VCaP (cell line): Measurements from ENCODE around the gene TSHZ1.

Experiments
- H3K27ac ChIP-seq: fragments of 450-650 bp; 2 replicates; pipeline ENCODE4 v1.5.1; 2017
- CTCF ChIP-seq: fragments of 450-650 bp; conservative IDR thresholded peaks from 2 replicates; pipeline ENCODE4 v1.5.1; 2017; ENCODE audit warnings: mild to moderate bottlenecking, moderate library complexity

Gene TSHZ1

GRCh38 chr18:75334869-75335268 lies 124.3 kb downstream of the TSHZ1 start:
- no peak overlapping the region for H3K27ac ChIP-seq
- TF ChIP-seq CTCF, result no peak

GRCh38 chr18:75335511-75335910 lies 124.9 kb downstream of the TSHZ1 start:
- H3K27ac ChIP-seq, result no peak overlapping the region
- TF ChIP-seq CTCF, result no peak

- H3K27ac ChIP-seq, result no peak overlapping the region
- no peak for TF ChIP-seq CTCF
Measured at GRCh38 chr18:75336767-75337166, 126.2 kb downstream of the TSHZ1 start.

GRCh38 chr18:75337348-75337747 lies 126.8 kb downstream of the TSHZ1 start:
- H3K27ac ChIP-seq, result no peak overlapping the region
- TF ChIP-seq CTCF, result no peak

GRCh38 chr18:75338631-75339030 lies 128.0 kb downstream of the TSHZ1 start:
- no peak for TF ChIP-seq CTCF

More at GRCh38 chr18:75338631-75339030, 128.0 kb downstream of the TSHZ1 start:
- no peak overlapping the region for H3K27ac ChIP-seq
